ENCODE results near the gene TET1. TPM values are rescaled to one million over a fixed set of nuclear protein-coding genes. Genes with fewer than 3 reads are reported as not detected.
"Not testable (repeated sequence)": the region's sequence is repeated elsewhere in the genome, so short reads cannot be mapped to it uniquely, and the experiment has no call there.

The TET1 gene
- total RNA-seq, 1 experiment from 2014 or later: 5.4 TPM

- Histone ChIP-seq H2AFZ (ENCODE audit: low read length) (no peak overlapping the region), H3K4me3 (ENCODE audit: low read length) (no peak overlapping the region), H3K4me2 (ENCODE audit: low read depth, low read length, poor library complexity, severe bottlenecking) (no peak overlapping the region), H4K20me1 (ENCODE audit: insufficient read depth, low read depth, low read length) (no peaks in the 10 kb centered on the region), H3K9me3 (ENCODE audit: low read length) (no peaks in the 10 kb centered on the region), H3K4me1 (ENCODE audit: low read length) (no peaks in the 10 kb centered on the region), H3K27me3 (ENCODE audit: low read length) (no peaks in the 10 kb centered on the region), H3K9me2 (replicated peaks; ENCODE audit: insufficient read depth, low read length) (no peaks in the 10 kb centered on the region), H3K79me2 (ENCODE audit: low read length) (no peaks in the 10 kb centered on the region), H3K27ac (ENCODE audit: low read length) (no peak overlapping the region), H3K36me3 (ENCODE audit: insufficient read depth, low read length) (no peaks in the 10 kb centered on the region), H3K9ac (ENCODE audit: low read length) (no peak overlapping the region)
- DNase-seq: no peak
Observed at GRCh38 chr10:68572151-68572550, 12.0 kb downstream of the TET1 start.

DNA sequence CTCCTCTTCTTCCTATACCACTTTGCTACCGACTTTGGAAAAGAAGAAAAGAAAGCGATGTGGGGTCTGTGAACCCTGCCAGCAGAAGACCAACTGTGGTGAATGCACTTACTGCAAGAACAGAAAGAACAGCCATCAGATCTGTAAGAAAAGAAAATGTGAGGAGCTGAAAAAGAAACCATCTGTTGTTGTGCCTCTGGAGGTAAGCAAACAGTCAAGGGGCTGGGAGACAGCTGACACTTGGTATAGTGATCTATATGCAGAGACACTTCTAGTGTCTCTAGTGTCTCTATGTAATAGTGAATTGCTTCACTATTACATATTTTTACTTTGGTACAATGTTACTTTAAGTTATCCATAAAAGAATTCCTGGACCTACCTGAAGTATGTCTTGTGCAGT lies 13.9 kb downstream of the TET1 start:
- Histone ChIP-seq H3K9me2 (replicated peaks; ENCODE audit: insufficient read depth, low read length) (no peaks in the 10 kb centered on the region), H3K79me2 (ENCODE audit: low read length) (no peaks in the 10 kb centered on the region), H3K4me3 (ENCODE audit: low read length) (no peak overlapping the region), H3K27me3 (ENCODE audit: low read length) (no peaks in the 10 kb centered on the region), H3K27ac (ENCODE audit: low read length) (no peak overlapping the region), H4K20me1 (ENCODE audit: insufficient read depth, low read depth, low read length) (no peaks in the 10 kb centered on the region), H3K9ac (ENCODE audit: low read length) (no peak overlapping the region), H3K4me1 (ENCODE audit: low read length) (no peaks in the 10 kb centered on the region), H3K4me2 (ENCODE audit: low read depth, low read length, poor library complexity, severe bottlenecking) (no peak overlapping the region), H2AFZ (ENCODE audit: low read length) (no peak overlapping the region), H3K9me3 (ENCODE audit: low read length) (no peaks in the 10 kb centered on the region), H3K36me3 (ENCODE audit: insufficient read depth, low read length) (no peaks in the 10 kb centered on the region)
- no peak for DNase-seq

DNA sequence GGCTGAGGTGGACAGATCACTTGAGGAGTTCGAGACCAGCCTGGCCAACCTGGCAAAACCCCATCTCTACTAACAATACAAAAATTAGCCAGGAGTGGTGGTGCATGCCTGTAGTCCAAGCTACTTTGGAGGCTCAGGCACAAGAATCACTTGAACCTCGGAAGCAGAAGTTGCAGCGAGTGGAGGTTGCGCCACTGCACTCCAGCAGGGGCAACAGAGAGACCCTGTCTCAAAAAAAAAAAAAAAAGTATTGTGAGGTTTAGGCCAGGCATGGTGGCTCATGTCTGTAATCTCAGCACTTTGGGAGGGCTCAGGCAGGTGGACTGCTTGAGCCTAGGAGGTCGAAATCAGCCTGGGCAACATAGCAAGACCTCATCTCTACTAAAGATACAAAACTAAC lies 16.0 kb downstream of the TET1 start:
- Histone ChIP-seq H3K9ac (ENCODE audit: low read length) (no peak overlapping the region), H3K4me1 (ENCODE audit: low read length) (no peaks in the 10 kb centered on the region), H3K36me3 (ENCODE audit: insufficient read depth, low read length) (no peaks in the 10 kb centered on the region), H3K9me3 (ENCODE audit: low read length) (no peaks in the 10 kb centered on the region), H3K79me2 (ENCODE audit: low read length) (no peaks in the 10 kb centered on the region), H3K4me3 (ENCODE audit: low read length) (no peak overlapping the region), H2AFZ (ENCODE audit: low read length) (no peak overlapping the region), H3K27me3 (ENCODE audit: low read length) (no peaks in the 10 kb centered on the region), H4K20me1 (ENCODE audit: insufficient read depth, low read depth, low read length) (no peaks in the 10 kb centered on the region), H3K4me2 (ENCODE audit: low read depth, low read length, poor library complexity, severe bottlenecking) (no peak overlapping the region), H3K9me2 (replicated peaks; ENCODE audit: insufficient read depth, low read length) (no peaks in the 10 kb centered on the region), H3K27ac (ENCODE audit: low read length) (no peak overlapping the region)
- no peak for DNase-seq

DNA sequence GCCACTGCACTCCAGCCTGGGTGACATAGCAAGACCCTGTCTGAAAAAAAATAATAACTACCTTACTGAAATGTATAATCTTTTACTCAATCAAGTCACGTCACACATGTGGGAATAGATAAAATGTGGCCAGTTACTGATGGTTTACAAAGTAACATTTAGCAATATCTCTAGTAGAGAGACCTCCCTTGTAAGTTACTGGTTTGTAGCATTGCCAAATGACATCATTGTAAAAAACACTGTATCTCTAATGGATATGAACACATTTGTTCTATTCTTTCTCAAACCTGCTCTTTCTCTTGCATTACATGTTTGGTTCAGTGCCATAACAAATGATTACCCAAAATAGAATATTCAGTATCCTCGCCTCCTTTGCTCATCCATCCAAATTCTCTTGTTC lies 18.8 kb downstream of the TET1 start:
- no peak for DNase-seq

GRCh38 chr10:68584187-68584586 lies 24.1 kb downstream of the TET1 start:
- not testable (repeated sequence) for H3K27ac ChIP-seq (ENCODE audit: low read length); H3K79me2 ChIP-seq (ENCODE audit: low read length); H2AFZ ChIP-seq (ENCODE audit: low read length); H3K4me3 ChIP-seq (ENCODE audit: low read length); H3K27me3 ChIP-seq (ENCODE audit: low read length); H3K9ac ChIP-seq (ENCODE audit: low read length); H3K4me2 ChIP-seq (ENCODE audit: low read depth, low read length, poor library complexity, severe bottlenecking); H3K36me3 ChIP-seq (ENCODE audit: insufficient read depth, low read length); H3K4me1 ChIP-seq (ENCODE audit: low read length); H3K9me2 ChIP-seq (replicated peaks; ENCODE audit: insufficient read depth, low read length); DNase-seq; H3K9me3 ChIP-seq (ENCODE audit: low read length); H4K20me1 ChIP-seq (ENCODE audit: insufficient read depth, low read depth, low read length)

More for the DNA sequence above, 18.8 kb downstream of the TET1 start:
- no peaks in the 10 kb centered on the region for H3K9me2 ChIP-seq (replicated peaks; ENCODE audit: insufficient read depth, low read length)
- H3K9ac ChIP-seq (ENCODE audit: low read length): no peak overlapping the region
- H4K20me1 ChIP-seq (ENCODE audit: insufficient read depth, low read depth, low read length): no peaks in the 10 kb centered on the region
- no peaks in the 10 kb centered on the region for H3K36me3 ChIP-seq (ENCODE audit: insufficient read depth, low read length)
- H3K27ac ChIP-seq (ENCODE audit: low read length): no peak overlapping the region
- no peaks in the 10 kb centered on the region for H3K9me3 ChIP-seq (ENCODE audit: low read length)
- no peak overlapping the region for H3K4me2 ChIP-seq (ENCODE audit: low read depth, low read length, poor library complexity, severe bottlenecking)
- no peaks in the 10 kb centered on the region for H3K79me2 ChIP-seq (ENCODE audit: low read length)
- no peaks in the 10 kb centered on the region for H3K27me3 ChIP-seq (ENCODE audit: low read length)
- H2AFZ ChIP-seq (ENCODE audit: low read length): no peak overlapping the region
- H3K4me3 ChIP-seq (ENCODE audit: low read length): no peak overlapping the region
- H3K4me1 ChIP-seq (ENCODE audit: low read length): no peaks in the 10 kb centered on the region

- no peaks in the 10 kb centered on the region for H3K36me3 ChIP-seq (ENCODE audit: insufficient read depth, low read length)
- no peaks in the 10 kb centered on the region for H3K9me2 ChIP-seq (replicated peaks; ENCODE audit: insufficient read depth, low read length)
- H3K9me3 ChIP-seq (ENCODE audit: low read length): no peaks in the 10 kb centered on the region
- no peaks in the 10 kb centered on the region for H3K27me3 ChIP-seq (ENCODE audit: low read length)
- H4K20me1 ChIP-seq (ENCODE audit: insufficient read depth, low read depth, low read length): no peaks in the 10 kb centered on the region
- no peaks in the 10 kb centered on the region for H3K4me1 ChIP-seq (ENCODE audit: low read length)
- H3K4me3 ChIP-seq (ENCODE audit: low read length): no peak overlapping the region
- H3K4me2 ChIP-seq (ENCODE audit: low read depth, low read length, poor library complexity, severe bottlenecking): no peak overlapping the region
- no peak overlapping the region for H3K9ac ChIP-seq (ENCODE audit: low read length)
- H3K27ac ChIP-seq (ENCODE audit: low read length): no peak overlapping the region
- no peaks in the 10 kb centered on the region for H3K79me2 ChIP-seq (ENCODE audit: low read length)
- DNase-seq: no peak
- no peak overlapping the region for H2AFZ ChIP-seq (ENCODE audit: low read length)
Observed at GRCh38 chr10:68586606-68587305, 26.6 kb downstream of the TET1 start.

GRCh38 chr10:68594405-68594804 lies 34.3 kb downstream of the TET1 start:
- Histone ChIP-seq H4K20me1 (ENCODE audit: insufficient read depth, low read depth, low read length) (no peaks in the 10 kb centered on the region), H3K27ac (ENCODE audit: low read length) (no peak overlapping the region), H3K9me3 (ENCODE audit: low read length) (no peaks in the 10 kb centered on the region), H3K27me3 (ENCODE audit: low read length) (no peaks in the 10 kb centered on the region), H3K9me2 (replicated peaks; ENCODE audit: insufficient read depth, low read length) (no peaks in the 10 kb centered on the region), H3K4me3 (ENCODE audit: low read length) (no peak overlapping the region), H3K79me2 (ENCODE audit: low read length) (no peaks in the 10 kb centered on the region), H3K36me3 (ENCODE audit: insufficient read depth, low read length) (no peaks in the 10 kb centered on the region), H3K9ac (ENCODE audit: low read length) (no peak overlapping the region), H2AFZ (ENCODE audit: low read length) (no peak overlapping the region), H3K4me2 (ENCODE audit: low read depth, low read length, poor library complexity, severe bottlenecking) (no peak overlapping the region), H3K4me1 (ENCODE audit: low read length) (no peaks in the 10 kb centered on the region)
- no peak for DNase-seq

GRCh38 chr10:68595513-68595912 lies 35.4 kb downstream of the TET1 start:
- DNase-seq: no peak
- Histone ChIP-seq H3K4me3 (ENCODE audit: low read length) (no peak overlapping the region), H3K9me3 (ENCODE audit: low read length) (no peaks in the 10 kb centered on the region), H2AFZ (ENCODE audit: low read length) (no peak overlapping the region), H4K20me1 (ENCODE audit: insufficient read depth, low read depth, low read length) (no peaks in the 10 kb centered on the region), H3K9ac (ENCODE audit: low read length) (no peak overlapping the region), H3K4me1 (ENCODE audit: low read length) (peaks cover 8% of the 10 kb centered on the region), H3K36me3 (ENCODE audit: insufficient read depth, low read length) (no peaks in the 10 kb centered on the region), H3K4me2 (ENCODE audit: low read depth, low read length, poor library complexity, severe bottlenecking) (no peak overlapping the region), H3K79me2 (ENCODE audit: low read length) (no peaks in the 10 kb centered on the region), H3K27me3 (ENCODE audit: low read length) (no peaks in the 10 kb centered on the region), H3K27ac (ENCODE audit: low read length) (no peak overlapping the region), H3K9me2 (replicated peaks; ENCODE audit: insufficient read depth, low read length) (no peaks in the 10 kb centered on the region)

Data from Karpas-422 (cell line).